ENCODE results near the gene CUTA.

CUTA gene

DNA sequence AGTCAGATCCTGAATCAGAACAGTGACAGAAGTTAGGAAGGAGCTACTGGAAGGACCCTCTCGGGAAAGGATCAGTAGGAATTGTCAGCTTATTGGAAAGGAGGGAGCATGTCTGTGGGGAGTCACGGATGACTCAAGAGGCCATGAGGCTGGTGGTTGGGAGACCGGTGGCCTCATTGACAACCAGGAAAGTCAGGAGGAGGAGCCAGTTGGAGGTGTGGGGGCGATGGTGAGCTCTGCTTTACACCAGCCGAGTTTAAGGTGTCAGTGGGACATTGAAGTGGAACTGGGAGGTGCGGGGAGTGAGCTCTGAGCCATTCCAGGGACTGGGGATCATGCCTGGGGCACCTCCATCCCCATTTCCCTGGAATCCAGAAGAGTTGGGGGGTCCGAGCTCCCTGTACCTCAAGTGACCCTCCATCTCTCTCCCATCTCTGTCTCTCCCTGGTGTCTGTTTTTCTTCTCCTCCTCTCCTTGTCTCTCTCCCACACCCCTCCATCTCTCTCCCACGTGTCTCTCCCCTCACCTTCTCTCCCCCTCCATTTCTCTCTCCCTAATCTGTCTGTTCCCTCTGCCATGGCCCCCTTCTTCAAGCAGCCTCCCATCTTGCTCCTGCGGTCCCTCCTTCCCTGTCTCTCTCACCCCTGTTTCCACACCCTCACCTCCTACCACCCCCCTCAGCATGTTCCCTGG lies 22.2 kb upstream of the CUTA start:
- no peak for DNase-seq (ENCODE audit: low read depth in 2 of 2)

DNA sequence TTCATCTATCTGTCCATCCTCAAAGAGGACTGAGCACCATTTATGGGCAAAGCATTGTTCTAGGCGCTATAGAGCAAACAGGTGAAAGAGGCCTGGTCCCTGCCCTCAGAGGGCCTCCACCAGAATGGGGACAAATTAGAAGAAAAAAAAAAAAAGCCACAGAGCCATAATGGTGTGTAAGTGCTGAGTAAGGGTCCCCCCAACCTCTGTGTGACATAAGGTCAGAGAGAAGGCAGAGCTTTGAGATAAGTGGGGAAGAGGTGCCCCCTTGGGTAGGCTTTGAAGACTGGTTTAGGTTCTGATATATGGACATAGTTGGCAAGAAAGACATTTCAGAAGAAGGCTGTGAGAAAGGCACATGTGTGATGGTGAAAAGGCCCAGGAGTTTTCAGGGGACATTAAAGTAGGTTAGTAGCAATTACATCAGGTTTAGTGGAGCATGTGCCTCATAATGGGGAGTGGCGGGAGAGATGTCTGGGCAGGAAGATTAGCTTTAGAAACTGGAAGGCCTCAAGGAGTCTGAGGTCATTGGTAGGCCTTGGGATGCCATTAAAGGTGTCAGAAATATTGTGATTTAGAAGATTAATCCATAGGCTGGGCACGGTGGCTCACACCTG lies 21.2 kb upstream of the CUTA start:
- DNase-seq (ENCODE audit: low read depth in 2 of 2) = no peak

- no peak for DNase-seq (ENCODE audit: low read depth in 2 of 2)
These were observed 19.8 kb upstream of the CUTA start for GRCh38 chr6:33437666-33438065.

- no peak for DNase-seq (ENCODE audit: low read depth in 2 of 2)
These were observed 17.1 kb upstream of the CUTA start for GRCh38 chr6:33434961-33435360.

- DNase-seq (ENCODE audit: low read depth in 2 of 2) = no peak
These were observed 15.8 kb upstream of the CUTA start for GRCh38 chr6:33433544-33434191.

DNA sequence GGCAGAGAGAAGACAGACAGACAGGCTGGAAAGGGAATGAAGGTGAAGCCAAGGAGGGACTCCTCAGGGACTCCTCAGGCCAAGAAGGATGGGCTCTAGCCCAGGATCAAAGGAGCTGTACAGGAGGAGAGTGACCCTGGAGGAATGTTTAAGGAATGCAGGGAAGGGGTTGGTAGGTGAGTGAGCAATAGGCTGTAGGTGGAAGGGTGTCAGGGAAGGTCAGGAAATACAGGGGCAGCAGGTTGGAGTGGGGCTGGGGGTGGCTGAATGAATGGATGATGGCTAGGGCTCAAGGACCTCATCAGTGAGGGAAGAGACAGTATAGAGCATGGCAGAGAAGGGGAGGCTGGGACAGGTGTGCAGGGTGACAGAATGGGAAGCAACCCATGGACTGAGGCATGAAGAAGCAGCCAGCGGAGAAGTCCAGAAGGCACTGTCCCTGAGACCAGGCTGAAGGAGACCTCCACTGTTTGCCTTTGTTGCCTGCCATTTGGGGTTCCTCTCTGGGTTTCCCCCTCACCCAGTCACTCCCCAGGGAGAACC lies 15.2 kb upstream of the CUTA start:
- no peak for DNase-seq (ENCODE audit: low read depth in 2 of 2)

DNA sequence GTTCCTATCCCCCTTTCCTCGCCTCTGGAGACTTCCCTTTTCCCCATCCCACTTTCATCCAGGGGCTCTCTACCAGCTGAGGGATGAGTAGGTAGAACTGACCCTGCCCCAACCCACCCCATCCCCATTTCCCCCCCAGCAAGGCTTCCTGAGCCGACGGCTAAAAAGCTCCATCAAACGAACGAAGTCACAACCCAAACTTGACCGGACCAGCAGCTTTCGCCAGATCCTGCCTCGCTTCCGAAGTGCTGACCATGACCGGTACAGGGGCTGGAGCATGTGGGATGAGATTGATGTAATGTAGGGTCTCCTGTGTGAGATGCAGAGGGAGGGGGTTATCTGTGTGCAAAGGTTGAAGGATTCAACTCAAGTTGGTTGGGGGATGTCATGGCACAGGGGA lies 14.6 kb upstream of the CUTA start:
- no peak for DNase-seq (ENCODE audit: low read depth in 2 of 2)

DNA sequence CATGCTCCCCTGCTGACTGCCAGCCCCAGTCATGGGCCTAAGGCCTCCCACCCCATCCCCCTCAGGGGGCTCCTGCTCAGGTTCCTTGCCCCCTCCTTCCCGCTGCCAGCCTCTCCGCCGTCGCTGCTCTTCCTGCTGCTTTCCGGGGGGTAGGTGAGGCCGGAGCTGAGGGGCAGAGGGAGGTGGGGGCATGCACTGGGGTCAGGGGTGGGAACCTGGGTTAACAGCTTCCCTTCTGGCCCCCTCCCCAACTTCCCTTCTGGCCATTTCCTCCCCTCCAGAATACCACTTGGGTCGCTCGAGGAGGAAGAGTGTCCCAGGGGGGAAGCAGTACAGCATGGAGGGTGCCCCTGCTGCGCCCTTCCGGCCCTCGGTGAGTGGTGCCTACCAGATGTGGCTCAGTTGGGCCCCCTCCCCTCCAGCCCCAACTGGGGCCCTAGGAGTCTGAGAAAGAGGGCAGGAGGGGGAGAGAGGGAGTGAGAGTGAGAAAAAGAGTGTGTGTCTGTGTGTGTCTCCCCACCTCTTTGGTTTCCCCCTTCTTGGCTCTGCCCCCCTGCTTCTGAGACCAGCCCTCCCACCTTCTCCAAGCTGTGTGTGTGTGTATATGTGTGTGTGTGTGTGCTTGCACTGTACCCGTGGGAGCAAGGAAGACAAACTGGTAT lies 14.1 kb upstream of the CUTA start:
- DNase-seq (ENCODE audit: low read depth in 2 of 2) = no peak

GRCh38 chr6:33430991-33431879 lies 13.3 kb upstream of the CUTA start:
- DNase-seq (ENCODE audit: low read depth in 2 of 2) = peak; percentile 62 to 79

- DNase-seq (ENCODE audit: low read depth in 2 of 2) = no peak
These were observed 12.4 kb upstream of the CUTA start for GRCh38 chr6:33430334-33430733.

- DNase-seq (ENCODE audit: low read depth in 2 of 2) = no peak
These were observed 11.8 kb upstream of the CUTA start for GRCh38 chr6:33429750-33430052.

- no peak for DNase-seq (ENCODE audit: low read depth in 2 of 2)
These were observed 11.3 kb upstream of the CUTA start for GRCh38 chr6:33428966-33429749.

DNA sequence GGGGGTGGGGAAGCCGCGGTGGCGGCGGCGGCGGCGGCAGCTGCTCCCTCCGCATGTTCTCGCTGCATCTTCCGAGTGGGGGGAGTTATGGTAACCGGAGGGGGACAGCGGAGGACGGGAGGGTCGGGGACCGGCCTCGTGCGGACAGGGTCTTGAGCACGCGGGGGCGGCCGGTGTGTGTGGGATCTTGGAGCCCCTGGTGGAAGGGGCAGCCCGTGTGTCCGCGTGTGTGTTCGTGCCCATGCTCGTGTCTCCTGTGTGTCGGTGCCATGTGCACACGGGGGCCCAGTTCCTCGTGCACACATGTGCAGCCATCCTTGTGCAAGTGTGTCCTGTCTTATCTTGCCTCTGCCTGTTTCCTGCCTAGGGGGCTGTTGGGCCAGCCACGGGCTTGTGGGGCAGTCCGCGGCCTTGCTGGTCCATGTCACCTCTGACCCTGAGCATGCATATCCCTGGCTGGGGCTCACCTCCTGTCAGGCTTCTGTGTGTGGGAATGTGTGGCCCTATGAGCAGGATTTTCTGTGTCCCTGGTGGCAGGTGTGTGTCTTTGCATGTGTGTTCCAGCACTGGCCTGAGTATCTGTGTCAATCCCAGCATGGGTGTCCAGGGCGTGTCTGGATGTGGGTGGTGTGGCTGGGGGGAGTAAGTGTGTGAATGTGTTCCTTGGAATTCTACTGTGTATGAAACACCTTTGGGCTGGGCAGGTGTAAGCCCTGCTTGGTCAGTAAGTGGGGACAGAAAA lies 10.5 kb upstream of the CUTA start:
- DNase-seq (ENCODE audit: low read depth in 2 of 2) = no peak

GRCh38 chr6:33427585-33428223 lies 9.8 kb upstream of the CUTA start:
- no peak for DNase-seq (ENCODE audit: low read depth in 2 of 2)

GRCh38 chr6:33426590-33427511 lies 8.9 kb upstream of the CUTA start:
- no peak for DNase-seq (ENCODE audit: low read depth in 2 of 2)

DNA sequence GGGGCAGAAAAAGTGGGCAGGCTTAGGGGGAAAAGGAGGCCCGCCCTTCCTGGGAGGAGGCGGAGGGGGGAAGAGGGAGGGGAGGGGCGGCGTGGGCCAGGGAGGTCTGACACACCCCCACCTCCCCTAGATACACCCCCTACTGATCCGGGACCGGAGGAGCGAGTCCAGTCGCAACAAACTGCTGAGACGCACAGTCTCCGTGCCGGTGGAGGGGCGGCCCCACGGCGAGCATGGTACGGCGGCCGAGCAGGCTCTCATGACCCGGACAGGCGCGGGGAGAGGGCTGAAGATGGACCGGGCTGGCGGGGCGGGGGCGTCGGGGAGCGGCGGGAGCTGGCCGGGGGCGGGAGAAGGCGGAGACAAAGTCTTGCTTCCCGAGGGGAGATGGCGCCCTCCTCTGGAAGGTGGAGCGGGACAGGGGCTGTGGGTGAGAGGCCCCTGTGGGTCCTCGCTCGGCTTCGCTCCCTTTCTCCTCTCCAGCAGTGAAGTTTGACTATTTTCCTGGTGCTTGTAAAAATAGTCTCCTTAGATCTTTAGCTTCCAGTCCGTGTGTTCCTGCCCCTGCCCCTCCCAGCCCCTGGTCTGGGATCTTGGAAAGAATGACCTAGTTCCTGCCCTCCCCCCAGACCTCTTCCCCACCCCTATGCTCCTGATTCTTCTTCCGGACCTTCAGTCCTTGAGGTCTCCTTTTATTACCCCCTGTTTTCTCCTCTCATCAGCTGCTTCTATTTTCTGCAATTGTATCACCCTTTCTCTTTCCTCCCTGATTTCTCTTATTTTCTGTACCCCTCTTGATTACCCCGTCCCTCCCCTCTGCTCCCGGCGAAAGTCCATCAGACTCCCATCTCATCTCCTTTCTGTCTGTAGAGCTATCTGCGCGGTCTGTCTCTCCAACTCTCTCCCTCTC lies 8.0 kb upstream of the CUTA start:
- DNase-seq (ENCODE audit: low read depth in 2 of 2) = peak; percentile 73 to 80

DNA sequence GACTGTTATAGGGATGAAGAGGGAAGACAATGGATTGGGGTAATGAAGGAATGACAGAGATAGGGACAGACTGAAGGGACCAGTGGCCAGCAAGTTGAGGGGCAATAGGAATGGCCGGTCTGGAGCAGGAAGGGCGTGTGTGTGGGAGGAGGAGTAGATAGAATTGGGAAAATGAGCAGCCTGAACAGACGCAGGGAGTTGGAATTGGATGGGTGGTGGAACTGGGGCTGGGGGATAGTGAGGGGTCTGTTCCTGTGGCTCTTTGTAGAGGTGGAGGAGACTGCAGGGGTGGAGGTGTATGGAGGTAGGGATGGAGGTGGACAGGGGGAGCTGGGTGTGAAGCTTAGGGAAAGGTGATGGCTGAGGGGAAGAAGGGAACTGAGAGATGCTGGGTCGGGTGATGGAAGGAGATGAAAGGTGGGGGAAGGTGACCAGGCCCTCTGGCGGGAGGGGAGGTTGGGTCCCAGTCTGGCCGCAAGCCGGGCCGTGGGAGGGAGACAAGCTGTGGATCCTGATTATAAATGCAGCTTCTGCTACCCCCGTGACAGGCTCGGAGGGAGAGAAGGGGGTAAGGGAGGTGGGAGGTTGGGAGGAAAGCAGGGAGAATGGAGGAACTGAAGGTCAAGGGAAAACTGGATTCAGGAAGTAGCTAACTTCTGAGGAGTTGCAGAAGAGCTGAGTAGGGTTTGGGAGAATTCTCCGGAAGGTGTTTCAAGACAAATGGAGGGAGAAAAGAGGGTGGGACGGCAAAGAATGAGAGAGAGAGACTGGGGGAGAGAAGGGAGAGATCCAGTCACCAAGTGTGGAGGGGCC lies 7.2 kb upstream of the CUTA start:
- DNase-seq (ENCODE audit: low read depth in 2 of 2) = no peak

Data from stimulated activated CD4-positive, alpha-beta T cell treated with anti-CD3 and anti-CD28 coated beads, Interleukin-15, amount 100 ng/mL, for 48 hours (primary cell).